GM18502 (cell line): ENCODE measurements around the gene CD44.
A peak's percentile ranks its signal among the peaks of the same experiment; 100 is the strongest.

Experiments
- ATAC-seq: cut with Tn5 transposase; IDR thresholded peaks from one replicate; pipeline ENCODE4 v1.9.1; 2021; ENCODE audit warnings: mild to moderate bottlenecking; ENCODE audit not compliant: unreplicated experiment, poor library complexity

Gene CD44

DNA sequence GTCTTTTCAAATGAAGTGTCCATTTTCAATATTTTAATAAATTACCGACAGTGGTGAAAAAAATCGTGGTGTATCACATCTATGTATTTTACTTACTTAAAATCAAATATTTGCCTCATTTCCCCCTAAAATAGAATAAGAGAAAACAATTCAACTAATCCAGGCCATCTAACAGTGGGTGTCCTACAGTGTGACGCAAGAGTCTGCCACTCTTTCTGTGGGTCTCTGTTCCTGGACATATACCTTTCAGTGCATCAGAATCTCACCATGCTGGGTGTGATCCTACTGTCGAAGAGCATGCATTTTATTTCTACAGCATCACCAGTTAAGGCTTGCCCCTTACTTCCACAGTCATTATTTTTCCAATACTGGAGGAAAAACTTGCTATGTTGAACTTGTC lies 111.2 kb downstream of the CD44 start:
- ATAC-seq = no peak

DNA sequence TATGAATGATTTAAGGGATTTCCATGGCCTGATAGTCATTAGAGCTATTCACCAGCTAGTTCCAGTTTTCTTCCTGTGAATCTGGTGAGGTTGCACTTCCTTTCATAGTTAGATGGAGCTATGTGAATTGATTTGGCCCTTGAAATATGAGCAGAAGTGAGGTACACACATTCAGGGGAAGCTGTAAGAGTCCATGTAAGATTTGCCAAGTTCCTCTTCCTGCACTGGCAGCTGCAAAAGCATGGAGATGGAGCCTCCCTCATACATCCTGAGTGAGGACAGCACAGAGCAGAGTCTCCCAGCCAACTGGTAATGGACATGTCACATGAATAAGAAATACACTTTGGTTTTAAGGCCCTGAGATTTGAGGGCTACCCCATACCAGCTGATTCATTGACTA lies 111.7 kb downstream of the CD44 start:
- no peak for ATAC-seq

DNA sequence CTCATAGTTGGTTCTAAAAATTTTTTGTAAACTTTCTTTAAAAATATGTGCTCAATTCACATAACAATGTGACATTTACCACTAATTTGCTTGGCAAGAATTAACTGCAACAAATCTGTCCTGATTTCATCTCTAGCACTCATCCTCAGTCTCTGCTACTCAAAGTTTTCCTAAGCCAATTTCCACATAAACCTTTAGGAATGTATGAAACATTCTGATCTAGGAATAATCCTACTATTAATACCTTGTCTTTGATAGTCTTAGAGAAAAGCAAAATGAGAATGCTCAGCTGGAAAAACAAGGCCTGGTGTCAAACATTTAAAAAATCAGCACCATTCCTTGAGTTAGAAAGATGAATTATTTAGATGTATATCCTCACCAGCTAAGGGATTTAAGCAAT lies 114.3 kb downstream of the CD44 start:
- ATAC-seq = no peak

DNA sequence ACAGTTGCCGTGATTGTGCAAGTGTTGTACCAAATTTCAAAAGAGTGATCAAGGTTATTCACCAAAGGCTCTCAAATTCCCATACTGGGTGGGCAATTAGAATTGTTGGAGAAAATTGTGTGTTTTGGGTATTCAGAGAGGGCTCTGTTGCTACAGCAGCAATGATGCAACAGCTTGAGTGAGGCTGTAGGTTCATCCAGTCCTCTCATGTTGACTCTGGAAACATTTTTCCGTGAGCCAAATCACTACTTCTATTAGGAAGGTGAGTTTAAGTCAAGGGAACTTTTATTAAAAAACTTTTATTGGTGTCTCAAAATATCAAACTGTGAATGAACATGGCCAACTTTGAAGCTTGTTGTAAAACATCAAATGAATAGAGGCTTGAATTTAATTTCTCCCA lies 116.5 kb downstream of the CD44 start:
- ATAC-seq = no peak

DNA sequence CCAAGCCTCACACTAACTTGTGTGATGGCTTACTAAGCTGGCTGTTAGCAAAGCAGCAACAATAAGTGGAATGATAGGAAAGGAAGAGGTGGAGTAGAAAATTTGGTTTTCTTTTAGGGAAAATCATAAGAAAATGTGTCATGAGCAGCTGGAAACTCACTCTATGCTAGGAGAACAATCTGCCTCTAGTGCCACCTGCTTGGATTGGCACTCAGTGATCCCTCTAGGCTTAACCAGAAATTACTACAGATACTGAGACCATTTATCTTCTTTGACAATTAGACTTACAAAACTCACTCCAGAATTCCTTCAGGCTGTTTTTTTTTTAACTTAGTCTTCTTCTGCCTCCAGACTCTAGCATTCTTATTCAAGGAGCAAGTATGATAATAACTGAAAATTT lies 117.3 kb downstream of the CD44 start:
- ATAC-seq = no peak

DNA sequence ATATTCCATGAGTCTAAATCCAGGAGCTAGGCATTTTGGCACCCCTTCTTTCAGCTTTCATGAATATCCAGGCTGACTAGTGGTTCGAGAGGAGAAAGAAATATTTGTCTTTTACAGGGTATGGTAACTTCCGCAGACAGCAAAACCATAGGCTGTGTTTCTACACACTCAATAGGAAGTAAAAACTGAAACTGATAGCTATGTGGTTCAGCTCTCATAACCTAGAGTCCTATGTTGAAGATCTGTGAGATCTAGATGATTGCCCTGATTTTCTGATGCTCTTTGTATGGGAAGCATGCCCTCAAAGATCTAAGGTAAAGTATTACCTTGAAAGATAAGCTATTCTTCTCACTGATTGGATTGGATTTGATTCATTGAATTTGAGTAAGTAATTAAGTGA lies 118.3 kb downstream of the CD44 start:
- peak; percentile 100 for ATAC-seq

DNA sequence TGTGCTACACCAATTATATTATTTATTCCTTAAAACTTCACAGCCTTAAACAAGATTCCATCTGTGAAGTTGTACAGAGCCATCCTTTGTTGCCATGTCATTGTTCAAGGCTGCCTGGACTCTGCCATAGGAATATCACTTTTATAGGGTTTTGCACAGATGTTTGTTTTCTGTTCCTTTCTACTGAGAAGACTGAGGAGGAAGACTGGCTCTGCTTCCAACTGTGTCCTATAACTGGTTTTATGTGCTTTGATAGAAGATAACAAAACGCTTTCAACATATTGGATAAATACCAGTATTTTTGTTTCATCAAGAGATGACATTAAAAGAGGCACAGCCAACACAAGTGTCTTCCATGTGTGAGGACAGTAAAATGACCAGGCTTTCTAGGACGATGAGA lies 120.6 kb downstream of the CD44 start:
- no peak for ATAC-seq

DNA sequence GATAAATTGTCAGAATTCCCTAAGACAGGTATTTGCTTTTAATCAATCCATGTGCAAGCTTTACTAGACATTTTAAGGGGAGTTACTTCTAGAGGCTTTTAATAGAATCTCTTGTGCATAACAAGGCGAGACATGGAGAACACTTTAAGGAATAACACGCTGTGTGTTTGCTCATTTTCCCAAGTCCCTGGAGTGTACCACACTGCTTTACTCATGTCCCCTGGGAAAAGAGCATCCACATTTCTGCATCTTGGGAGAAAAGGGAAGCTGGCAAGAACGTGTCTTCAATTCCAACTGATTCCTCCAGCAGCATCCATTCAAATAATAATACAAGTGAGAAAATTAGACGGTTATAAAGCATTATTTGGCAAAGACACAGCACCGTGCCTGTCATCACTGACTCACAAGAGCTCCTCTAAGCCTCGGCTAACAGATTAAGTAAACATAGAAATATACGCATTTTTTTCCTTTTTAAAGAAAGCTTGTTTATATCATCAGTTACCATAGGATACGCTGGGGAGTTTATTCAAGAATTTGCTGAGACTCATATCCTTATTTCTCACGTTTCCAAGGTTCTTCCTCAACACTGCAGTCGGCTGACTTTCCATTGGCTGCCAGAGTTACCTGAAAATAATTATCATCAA lies 121.5 kb downstream of the CD44 start:
- ATAC-seq = no peak

DNA sequence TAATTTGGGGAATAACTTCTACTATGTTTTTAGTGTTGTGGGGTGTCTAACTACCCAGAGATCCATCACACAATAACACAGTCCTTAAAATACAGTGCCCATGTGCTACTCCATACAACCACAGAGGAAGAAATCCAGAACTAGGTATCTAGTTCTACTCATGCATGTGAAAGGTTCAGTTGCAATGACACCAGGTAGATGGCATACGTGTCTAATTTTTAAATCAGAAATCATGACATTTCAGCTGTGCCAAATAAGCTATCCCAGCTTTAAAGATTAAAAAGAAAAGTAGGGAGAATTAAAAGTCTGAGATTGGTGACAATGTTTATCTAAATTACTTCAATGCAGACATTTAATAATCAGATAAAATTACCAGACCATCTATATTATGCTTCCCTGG lies 122.2 kb downstream of the CD44 start:
- ATAC-seq = no peak

DNA sequence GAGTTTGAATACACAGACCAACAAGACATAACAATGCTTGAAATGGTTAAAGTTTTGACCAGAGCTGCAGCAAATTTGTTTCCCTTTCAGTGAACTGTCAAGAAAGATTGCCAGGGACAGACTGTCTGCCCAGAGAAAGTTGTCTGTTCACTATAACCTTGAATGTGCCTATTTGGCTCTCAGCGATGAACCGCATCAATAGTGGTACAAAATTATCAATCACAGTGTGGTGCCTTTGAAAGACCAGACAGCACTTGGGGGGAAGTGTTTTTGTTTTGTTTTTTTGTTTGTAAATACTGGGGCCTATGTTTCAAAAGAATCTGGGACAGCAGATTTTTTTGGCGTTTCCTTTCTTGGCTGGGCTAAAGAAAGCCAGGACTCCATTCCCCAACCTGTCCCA lies 123.1 kb downstream of the CD44 start:
- ATAC-seq = no peak

DNA sequence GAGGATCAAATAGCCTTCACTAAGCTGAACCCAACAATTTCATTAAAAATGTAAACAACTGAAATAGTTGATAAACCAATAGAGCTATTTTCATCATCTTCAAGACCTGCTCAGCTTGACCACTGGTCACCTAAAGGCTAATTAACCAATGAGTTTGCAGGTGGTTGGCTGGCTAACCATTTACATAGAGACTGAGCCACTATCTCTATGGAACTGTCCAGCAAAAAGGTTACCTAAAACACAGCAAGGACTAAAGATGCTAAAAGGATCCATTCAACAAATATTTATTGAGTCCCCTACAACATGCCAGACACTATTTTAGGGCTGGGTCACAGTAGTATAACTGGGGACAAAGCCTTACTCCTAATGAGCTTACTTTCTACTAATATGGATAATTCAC lies 123.8 kb downstream of the CD44 start:
- no peak for ATAC-seq

DNA sequence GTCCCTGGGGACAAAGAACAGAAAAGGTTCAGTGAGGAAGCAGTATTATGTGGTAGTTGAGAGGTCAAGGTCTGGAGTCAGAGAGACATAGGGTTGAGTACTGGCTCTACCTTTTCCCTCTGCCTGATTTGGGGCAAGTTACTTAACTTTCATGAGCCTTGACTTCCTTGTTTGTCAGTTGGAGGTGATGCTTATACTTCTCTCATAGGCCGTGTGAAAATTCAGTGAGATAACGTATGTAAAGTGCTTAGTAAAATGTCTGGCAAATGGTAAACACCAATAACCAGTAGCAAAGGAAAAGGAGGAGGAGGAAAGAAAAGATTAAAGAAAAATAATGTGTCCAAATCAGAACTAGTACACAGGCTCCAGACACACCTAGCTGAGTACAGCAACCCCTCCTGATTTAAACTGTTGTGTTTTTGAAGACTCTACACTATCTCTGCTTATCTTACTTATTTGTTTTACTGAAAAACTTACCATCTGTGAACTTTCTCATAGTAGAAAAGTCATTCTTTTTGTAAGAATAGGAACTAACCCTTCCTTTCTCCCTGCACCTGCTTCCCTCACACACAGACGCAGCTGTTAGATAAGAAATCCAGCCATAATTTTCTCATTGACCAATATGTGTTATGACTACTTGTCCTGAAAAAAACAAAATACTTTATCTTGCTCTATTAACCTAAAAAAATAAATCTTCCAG lies 126.9 kb downstream of the CD44 start:
- ATAC-seq = no peak

DNA sequence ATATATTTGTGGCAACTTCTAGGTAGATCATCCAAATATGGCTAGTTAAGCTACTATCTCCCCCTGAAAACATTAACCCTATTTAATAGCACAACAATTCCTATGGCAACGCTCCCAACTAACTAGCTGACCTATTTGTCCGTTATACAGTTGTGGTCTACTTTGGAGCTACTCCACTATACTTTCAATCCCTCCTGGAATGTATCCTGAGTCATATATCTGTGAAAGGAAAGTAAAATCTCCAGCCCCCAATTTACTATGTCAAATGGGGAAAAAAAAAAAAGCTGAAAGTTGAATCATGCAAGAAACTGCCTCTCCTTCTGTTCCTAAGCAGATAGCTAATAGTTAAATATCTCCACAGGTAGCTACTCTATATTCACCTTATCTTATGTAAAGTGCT lies 128.5 kb downstream of the CD44 start:
- ATAC-seq = no peak

DNA sequence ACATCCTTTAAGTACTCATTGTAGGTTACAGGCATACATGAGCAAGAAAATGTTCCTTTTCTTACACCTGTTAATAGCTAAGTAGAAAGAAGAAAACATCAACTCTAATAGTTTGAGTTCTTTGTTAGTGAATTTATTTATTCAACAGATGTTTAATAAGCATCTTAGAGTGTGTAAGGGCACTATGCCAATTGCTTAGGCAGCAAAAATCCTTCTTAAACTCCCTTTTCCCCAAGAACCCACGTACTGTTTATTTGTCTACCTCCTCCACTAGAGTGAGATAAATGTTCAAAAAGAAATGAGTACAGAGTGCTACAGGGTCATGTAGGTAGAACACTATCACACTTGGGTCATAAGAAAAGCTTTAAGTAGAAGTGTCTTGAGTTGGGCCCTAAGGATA lies 131.4 kb downstream of the CD44 start:
- ATAC-seq = no peak

DNA sequence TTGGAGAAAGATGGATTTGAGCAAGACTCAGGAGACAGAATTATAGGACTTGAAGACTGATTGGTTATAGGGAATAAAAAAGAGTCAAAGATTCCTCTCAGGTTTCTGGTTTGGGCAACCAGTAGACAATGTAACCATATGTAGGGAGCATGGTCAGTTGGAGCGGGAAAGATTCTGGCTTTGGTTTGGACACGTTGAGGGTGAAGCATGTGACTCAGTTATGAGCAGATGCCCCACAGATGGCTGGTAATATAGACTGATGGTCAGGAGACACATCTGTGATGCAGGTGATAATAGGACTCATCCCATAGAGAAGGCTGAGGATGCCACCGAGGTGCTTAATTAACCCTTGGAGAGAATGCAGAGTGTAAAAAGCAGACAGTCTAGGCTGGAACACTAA lies 132.1 kb downstream of the CD44 start:
- no peak for ATAC-seq

DNA sequence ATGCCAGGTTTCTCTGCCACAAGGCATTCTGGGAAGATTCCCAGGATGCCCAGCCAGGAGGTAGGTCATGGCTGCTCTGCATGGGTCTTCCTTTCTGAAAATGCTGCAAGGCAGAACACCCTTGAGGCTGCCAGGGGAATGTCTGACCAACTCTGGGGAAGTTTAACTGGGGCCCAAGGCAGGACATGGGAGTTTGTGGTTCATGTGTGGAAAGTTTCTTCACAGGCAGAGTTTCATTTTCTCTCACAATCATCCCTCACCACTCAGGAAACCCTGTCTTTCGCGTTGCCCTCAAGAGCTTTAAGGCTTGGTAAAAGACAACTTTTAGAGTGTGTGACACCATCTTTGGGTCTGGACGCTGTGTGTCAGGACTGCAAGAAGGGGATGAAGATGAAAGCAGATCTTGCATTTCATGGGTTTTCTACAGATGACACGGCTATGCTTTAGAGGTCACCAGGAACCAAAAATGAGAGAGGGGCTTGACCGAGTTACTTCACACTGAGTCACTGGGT lies 133.5 kb downstream of the CD44 start:
- peak; percentile 95 for ATAC-seq

DNA sequence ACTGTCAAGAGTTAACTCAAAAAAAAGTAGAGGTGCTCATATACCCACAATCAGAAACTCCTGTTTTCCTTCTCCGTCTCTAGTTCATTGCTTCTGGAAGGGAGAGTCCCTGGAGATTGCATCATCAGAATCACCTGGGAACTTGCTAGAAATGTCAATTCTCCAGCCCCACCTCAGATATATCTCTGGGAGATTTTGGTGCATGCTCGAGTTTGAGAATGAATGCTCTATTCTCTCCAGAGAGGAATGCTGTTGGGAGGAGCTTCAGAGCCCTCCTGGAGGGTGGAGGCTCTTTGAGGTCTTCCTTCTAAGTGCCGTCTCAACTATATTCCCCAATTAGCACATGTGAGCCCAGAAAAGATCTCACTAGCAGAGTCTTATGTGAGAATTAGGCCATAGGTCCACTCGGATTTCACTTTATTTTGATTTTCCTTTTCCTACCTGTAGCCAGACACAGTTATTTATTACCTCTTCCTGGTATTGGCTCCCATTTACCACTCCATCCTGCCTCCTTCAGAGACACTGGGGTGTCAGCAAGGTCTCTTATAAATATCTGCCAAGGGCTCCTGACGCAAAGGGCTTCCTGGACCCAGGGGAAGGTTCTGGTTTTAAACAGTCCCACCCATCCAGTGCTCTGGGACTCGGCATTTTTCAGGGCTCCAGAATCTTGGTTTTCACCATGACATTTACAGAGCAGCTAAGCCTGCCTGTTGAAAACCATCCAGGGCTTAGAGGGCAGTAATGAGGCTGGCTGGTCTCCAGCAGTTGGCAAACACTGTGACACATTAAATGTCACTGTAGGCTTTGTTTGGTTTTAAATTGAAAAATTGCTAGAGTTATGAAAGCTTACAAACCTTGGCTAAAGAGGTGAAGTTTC lies 136.2 kb downstream of the CD44 start:
- no peak for ATAC-seq

DNA sequence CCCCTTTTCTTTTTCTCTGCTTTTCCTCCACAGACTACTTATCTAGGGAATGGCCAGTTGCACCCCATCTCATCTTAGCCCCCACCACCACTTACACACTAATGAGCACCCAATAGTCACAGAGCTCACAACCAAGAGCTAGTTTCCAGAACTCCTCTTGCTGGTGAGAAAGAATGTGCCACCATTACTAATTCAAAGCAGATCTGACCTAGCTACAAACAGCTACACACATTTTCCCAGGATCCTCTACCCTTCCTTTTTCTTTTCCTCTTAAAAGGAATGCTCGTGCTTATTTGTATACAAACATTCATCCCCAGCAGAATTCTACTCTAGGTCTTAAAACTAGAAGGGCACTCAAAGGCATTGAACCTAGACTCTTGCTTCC lies 136.8 kb downstream of the CD44 start:
- ATAC-seq = no peak

DNA sequence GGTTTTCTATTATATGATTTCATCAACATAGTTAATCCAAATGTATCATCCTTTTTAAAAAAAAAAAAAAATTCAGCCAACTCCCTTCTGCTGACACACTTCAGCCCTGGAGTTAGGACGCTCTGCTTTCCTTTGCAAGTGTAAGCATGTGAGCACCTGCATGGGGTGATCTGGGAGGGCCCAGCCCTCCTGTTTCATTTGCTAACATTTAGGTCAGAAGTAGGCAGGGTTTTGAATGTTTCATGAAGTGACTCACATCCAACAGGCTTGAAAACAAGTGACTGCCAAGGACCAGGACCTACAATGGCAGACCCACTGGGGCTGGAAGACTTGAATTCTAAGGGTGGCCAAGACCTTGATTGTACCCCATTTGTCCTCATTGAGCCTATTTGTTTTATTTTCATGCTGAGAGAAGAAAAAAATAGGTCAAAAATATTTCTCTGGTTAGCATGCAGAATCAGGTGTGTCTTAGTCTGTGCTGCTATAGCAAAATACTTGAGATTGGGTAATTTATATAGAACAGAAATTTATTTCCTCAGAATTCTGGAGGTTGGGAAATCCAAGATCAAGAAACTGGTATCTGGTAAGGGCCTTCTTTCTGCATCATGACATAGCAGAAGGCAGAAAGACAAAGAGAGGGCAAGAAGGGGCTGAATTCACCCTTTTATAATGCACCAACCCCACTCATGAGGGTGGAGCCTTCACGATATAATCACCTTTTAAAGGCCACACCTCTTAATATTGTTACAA lies 137.6 kb downstream of the CD44 start:
- no peak for ATAC-seq

DNA sequence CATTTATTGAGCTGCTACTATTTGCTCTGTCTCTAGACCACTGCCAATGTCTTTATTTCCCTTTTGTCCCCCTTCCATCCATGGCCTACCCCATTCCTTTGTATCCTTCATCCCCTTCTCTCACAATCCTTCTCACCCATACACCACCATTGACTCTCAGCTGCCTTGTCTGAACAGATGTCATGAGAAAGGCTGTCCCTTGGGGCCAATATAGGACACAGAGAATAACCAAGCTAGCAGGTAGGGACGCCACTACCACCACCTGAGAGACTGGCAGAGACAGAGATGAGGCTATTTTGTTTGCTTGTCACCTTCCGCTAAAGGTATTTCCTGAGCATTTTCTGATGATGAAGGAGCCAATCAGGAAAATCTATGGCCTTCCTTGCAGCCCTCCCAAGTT lies 138.9 kb downstream of the CD44 start:
- no peak for ATAC-seq

DNA sequence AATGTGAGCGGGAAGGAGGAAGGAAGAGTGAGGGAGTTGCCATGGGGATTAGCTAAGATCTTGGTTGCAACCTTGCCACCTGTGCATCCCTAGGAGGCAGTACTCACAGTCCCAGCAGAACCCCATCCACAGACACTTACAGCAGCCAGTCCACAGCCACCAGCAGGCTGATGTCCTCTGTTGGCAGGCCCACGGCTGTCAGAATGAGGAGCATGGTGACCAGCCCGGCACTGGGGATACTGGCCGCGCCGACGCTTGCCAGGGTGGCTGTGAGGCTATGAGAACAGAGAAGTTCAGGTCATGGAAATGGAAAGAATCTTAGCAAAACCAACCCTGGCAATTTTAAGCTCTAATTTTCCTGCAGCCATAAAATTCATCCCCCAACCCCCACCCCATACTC lies 141.8 kb downstream of the CD44 start:
- ATAC-seq = no peak
